ENCODE results near the gene TNNI3.
A peak's percentile ranks its signal among the peaks of the same experiment; 100 is the strongest.
"Not testable (repeated sequence)": the region's sequence is repeated elsewhere in the genome, so short reads cannot be mapped to it uniquely, and the experiment has no call there.

Gene TNNI3

GRCh38 chr19:55157064-55157908, at the start of gene TNNI3:
Gene TNNI3 (minus strand): TSS chr19:55157732. CDS start chr19:55157589, 143 bp downstream.
- no peak for DNase-seq (ENCODE audit: low read depth in 2 of 2)

- peak; percentile 47 to 50 for DNase-seq (ENCODE audit: low read depth in 2 of 2)
Observed at GRCh38 chr19:55206664-55207500, 49.4 kb upstream of the TNNI3 start.

GRCh38 chr19:55202199-55202598, 44.7 kb upstream of the TNNI3 start:
- not testable (repeated sequence) for DNase-seq (ENCODE audit: low read depth in 2 of 2)

- DNase-seq (ENCODE audit: low read depth in 2 of 2), result no peak
Observed at GRCh38 chr19:55199620-55200204, 42.2 kb upstream of the TNNI3 start.

GRCh38 chr19:55198651-55199050, 41.1 kb upstream of the TNNI3 start:
- DNase-seq (ENCODE audit: low read depth in 2 of 2), result no peak

- no peak for DNase-seq (ENCODE audit: low read depth in 2 of 2)
Observed at GRCh38 chr19:55197528-55197927, 40.0 kb upstream of the TNNI3 start.

GRCh38 chr19:55196803-55197202, 39.3 kb upstream of the TNNI3 start:
- no peak for DNase-seq (ENCODE audit: low read depth in 2 of 2)

GRCh38 chr19:55193481-55193880, 35.9 kb upstream of the TNNI3 start:
- no peak for DNase-seq (ENCODE audit: low read depth in 2 of 2)

- DNase-seq (ENCODE audit: low read depth in 2 of 2), result peak; percentile 46 to 54
Observed at GRCh38 chr19:55189403-55189835, 31.9 kb upstream of the TNNI3 start.

GRCh38 chr19:55188625-55189024, 31.1 kb upstream of the TNNI3 start:
- no peak for DNase-seq (ENCODE audit: low read depth in 2 of 2)

- no peak for DNase-seq (ENCODE audit: low read depth in 2 of 2)
Observed at GRCh38 chr19:55186080-55186479, 28.5 kb upstream of the TNNI3 start.

GRCh38 chr19:55181740-55182139, 24.2 kb upstream of the TNNI3 start:
- DNase-seq (ENCODE audit: low read depth in 2 of 2), result no peak

GRCh38 chr19:55179606-55180484, 22.3 kb upstream of the TNNI3 start, which contains the start of gene SYT5:
Gene SYT5 (minus strand): TSS chr19:55180289. CDS start chr19:55179041, 1,248 bp downstream.
- DNase-seq (ENCODE audit: low read depth in 2 of 2), result no peak

- peak in 1 of 2 experiments; percentile 21 for DNase-seq (ENCODE audit: low read depth in 2 of 2)
Observed at GRCh38 chr19:55178781-55179599, 21.5 kb upstream of the TNNI3 start.

- DNase-seq (ENCODE audit: low read depth in 2 of 2), result no peak
Observed at GRCh38 chr19:55176076-55176475, 18.5 kb upstream of the TNNI3 start.

- DNase-seq (ENCODE audit: low read depth in 2 of 2), result no peak
Observed at GRCh38 chr19:55175117-55175867, 17.8 kb upstream of the TNNI3 start.

- no peak for DNase-seq (ENCODE audit: low read depth in 2 of 2)
Observed at GRCh38 chr19:55174425-55175116, 17.0 kb upstream of the TNNI3 start.

GRCh38 chr19:55173714-55174409, 16.3 kb upstream of the TNNI3 start:
- peak in 1 of 2 experiments; percentile 35 for DNase-seq (ENCODE audit: low read depth in 2 of 2)
